ENCODE data around the gene LSM14B. TPM values are rescaled to one million over a fixed set of nuclear protein-coding genes. Genes with fewer than 3 reads are reported as not detected.

The LSM14B gene
- total RNA-seq, 1 donor from 2014 or later = 23.6 TPM

- intact Hi-C loops (cut with DNase I) = no loop called here
- H3K27me3 ChIP-seq = no peaks in the 10 kb centered on the region
- H3K36me3 ChIP-seq = peaks cover 3 to 81% of the 10 kb centered on the region in 2 donors
- H3K27ac ChIP-seq = no peak overlapping the region
- no peak overlapping the region for H3K4me3 ChIP-seq
- no peak for TF ChIP-seq POLR2AphosphoS5 (IDR thresholded peaks at IDR 0.05; ENCODE audit: insufficient read depth in 1 of 2, low read depth in 1 of 2)
- no peak for TF ChIP-seq CTCF (IDR thresholded peaks at IDR 0.05)
- TF ChIP-seq POLR2A (IDR thresholded peaks at IDR 0.05) = no peak
- no peaks in the 10 kb centered on the region for H3K9me3 ChIP-seq
- peaks cover 22% of the 10 kb centered on the region for H3K4me1 ChIP-seq
- no peak for DNase-seq (ENCODE audit: extremely low spot score in 2 of 2)
Measured at GRCh38 chr20:62134735-62135231, 12.5 kb downstream of the LSM14B start.

GRCh38 chr20:62135573-62136266, 13.4 kb downstream of the LSM14B start:
- intact Hi-C loops (cut with DNase I) = no loop called here
- peaks cover 0 to 80% of the 10 kb centered on the region in 2 donors for H3K36me3 ChIP-seq
- DNase-seq (ENCODE audit: extremely low spot score in 2 of 2) = no peak

GRCh38 chr20:62136283-62137091, 14.2 kb downstream of the LSM14B start:
- TF ChIP-seq CTCF (IDR thresholded peaks at IDR 0.05) (peak in 2 of 3 experiments; percentile 49 to 51), POLR2AphosphoS5 (IDR thresholded peaks at IDR 0.05; ENCODE audit: insufficient read depth in 1 of 2, low read depth in 1 of 2) (no peak), POLR2A (IDR thresholded peaks at IDR 0.05) (no peak)
- Histone ChIP-seq H3K4me3 (no peak overlapping the region), H3K36me3 (peaks cover 0 to 72% of the 10 kb centered on the region in 2 donors), H3K4me1 (peaks cover 35% of the 10 kb centered on the region), H3K27ac (no peak overlapping the region), H3K9me3 (no peaks in the 10 kb centered on the region), H3K27me3 (no peaks in the 10 kb centered on the region)
- no peak for DNase-seq (ENCODE audit: extremely low spot score in 2 of 2)
- intact Hi-C loops (cut with DNase I) = no loop called here

More at GRCh38 chr20:62135573-62136266, 13.4 kb downstream of the LSM14B start:
- TF ChIP-seq POLR2A (IDR thresholded peaks at IDR 0.05) (no peak), POLR2AphosphoS5 (IDR thresholded peaks at IDR 0.05; ENCODE audit: insufficient read depth in 1 of 2, low read depth in 1 of 2) (no peak), CTCF (IDR thresholded peaks at IDR 0.05) (no peak)
- H3K4me1 ChIP-seq = peaks cover 27% of the 10 kb centered on the region
- no peaks in the 10 kb centered on the region for H3K27me3 ChIP-seq
- no peaks in the 10 kb centered on the region for H3K9me3 ChIP-seq
- H3K4me3 ChIP-seq = no peak overlapping the region
- no peak overlapping the region for H3K27ac ChIP-seq

GRCh38 chr20:62137092-62137384, 14.8 kb downstream of the LSM14B start:
- H3K4me3 ChIP-seq = no peak overlapping the region
- H3K9me3 ChIP-seq = no peaks in the 10 kb centered on the region
- no peak for DNase-seq (ENCODE audit: extremely low spot score in 2 of 2)
- intact Hi-C loops (cut with DNase I) = no loop called here
- no peaks in the 10 kb centered on the region for H3K27me3 ChIP-seq
- TF ChIP-seq POLR2A (IDR thresholded peaks at IDR 0.05) = no peak
- peaks cover 41% of the 10 kb centered on the region for H3K4me1 ChIP-seq
- H3K27ac ChIP-seq = no peak overlapping the region
- peaks cover 0 to 67% of the 10 kb centered on the region in 2 donors for H3K36me3 ChIP-seq

GRCh38 chr20:62137478-62138203, 15.4 kb downstream of the LSM14B start:
- intact Hi-C loops (cut with DNase I) = no loop called here
- Histone ChIP-seq H3K27me3 (no peaks in the 10 kb centered on the region), H3K9me3 (no peaks in the 10 kb centered on the region), H3K4me3 (no peak overlapping the region), H3K27ac (no peak overlapping the region), H3K36me3 (peaks cover 0 to 61% of the 10 kb centered on the region in 2 donors), H3K4me1 (peaks cover 43% of the 10 kb centered on the region)
- DNase-seq (ENCODE audit: extremely low spot score in 2 of 2) = no peak
- TF ChIP-seq POLR2AphosphoS5 (IDR thresholded peaks at IDR 0.05; ENCODE audit: insufficient read depth in 1 of 2, low read depth in 1 of 2) (no peak), CTCF (IDR thresholded peaks at IDR 0.05) (no peak), POLR2A (IDR thresholded peaks at IDR 0.05) (no peak)

Data from vagina (tissue), 2 donors.